GM13977 (cell line): ENCODE data around the gene CTF1.
A peak's percentile ranks its signal among the peaks of the same experiment; 100 is the strongest.
"Not testable (repeated sequence)": the region's sequence is repeated elsewhere in the genome, so short reads cannot be mapped to it uniquely, and the experiment has no call there.

Experiments
- DNase-seq: peaks from one replicate; pipeline ENCODE4 v3.0.0; 2012; ENCODE audit warnings: low spot score
- in situ Hi-C: fragments of 300-500 bp; cut with MboI; formaldehyde crosslinking; loops from one replicate; pipeline ENCODE4 v1.12.0; 2022; ENCODE audit warnings: low sequenced_read_pairs, low pct_unique_long_range_greater_than_20kb, mixed read lengths, inconsistent platforms; ENCODE audit not compliant: unreplicated experiment
- TF ChIP-seq, protein P1 (sequence below): IDR thresholded peaks from 2 replicates; pipeline ENCODE4 v1.5.1; 2012; ENCODE audit warnings: mild to moderate bottlenecking, control low read depth; ENCODE audit not compliant: insufficient read depth; ENCODE audit errors: extremely low read depth, missing control alignments

Gene CTF1

GRCh38 chr16:30896261-30896888, at the start of gene CTF1:
Gene CTF1 (plus strand): TSS chr16:30896614. CDS start chr16:30896644, 30 bp downstream.
- DNase-seq: peak; percentile 17
- in situ Hi-C loops: loop anchor here (10.0 kb wide), 1 partner anchor 52 kb away; no protein-coding TSS in a partner anchor

DNA sequence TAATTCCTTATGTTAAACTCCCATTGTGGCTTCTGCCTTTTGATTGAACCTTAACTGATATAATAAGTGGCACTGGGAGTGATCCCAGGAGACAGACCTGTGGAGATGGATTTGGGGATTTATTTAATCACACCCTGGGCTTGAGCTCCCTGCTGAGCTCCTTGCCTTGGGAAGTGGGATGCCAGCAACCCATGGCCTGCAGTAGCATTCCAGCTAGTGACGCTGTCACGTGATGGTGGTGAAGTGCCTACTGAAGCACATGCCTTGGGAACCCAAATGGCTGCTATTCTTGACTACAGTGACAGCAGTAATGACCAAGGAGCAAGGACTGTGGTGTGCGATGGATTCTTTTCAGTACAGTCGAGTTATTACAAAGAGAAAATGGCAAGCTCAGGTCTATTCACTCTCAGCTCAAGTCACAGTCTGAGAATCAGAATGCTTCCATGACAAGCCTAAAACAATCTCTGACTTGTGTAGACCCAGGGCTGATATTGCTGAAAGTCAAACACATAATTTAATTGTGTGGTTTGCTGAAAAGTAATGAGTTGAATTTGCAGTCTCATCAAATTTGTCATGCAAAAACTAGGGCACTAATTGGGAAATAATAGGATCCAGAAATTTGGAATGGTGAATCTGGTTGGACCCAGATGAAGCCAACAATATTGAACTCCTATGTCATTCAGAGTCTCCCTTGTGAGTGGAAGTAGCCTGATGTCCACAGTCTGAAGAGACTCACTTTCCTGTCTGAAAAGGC, 49.6 kb upstream of the CTF1 start:
- TF ChIP-seq, protein P1, sequence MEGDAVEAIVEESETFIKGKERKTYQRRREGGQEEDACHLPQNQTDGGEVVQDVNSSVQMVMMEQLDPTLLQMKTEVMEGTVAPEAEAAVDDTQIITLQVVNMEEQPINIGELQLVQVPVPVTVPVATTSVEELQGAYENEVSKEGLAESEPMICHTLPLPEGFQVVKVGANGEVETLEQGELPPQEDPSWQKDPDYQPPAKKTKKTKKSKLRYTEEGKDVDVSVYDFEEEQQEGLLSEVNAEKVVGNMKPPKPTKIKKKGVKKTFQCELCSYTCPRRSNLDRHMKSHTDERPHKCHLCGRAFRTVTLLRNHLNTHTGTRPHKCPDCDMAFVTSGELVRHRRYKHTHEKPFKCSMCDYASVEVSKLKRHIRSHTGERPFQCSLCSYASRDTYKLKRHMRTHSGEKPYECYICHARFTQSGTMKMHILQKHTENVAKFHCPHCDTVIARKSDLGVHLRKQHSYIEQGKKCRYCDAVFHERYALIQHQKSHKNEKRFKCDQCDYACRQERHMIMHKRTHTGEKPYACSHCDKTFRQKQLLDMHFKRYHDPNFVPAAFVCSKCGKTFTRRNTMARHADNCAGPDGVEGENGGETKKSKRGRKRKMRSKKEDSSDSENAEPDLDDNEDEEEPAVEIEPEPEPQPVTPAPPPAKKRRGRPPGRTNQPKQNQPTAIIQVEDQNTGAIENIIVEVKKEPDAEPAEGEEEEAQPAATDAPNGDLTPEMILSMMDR: no peak
- DNase-seq: no peak
- in situ Hi-C loops: loop anchor here (10.0 kb wide), 1 partner anchor 48 kb away; the partner anchor contains the start of genes BCL7C and CTF1

More at GRCh38 chr16:30896261-30896888, at the start of gene CTF1:
- TF ChIP-seq, protein P1: no peak

DNA sequence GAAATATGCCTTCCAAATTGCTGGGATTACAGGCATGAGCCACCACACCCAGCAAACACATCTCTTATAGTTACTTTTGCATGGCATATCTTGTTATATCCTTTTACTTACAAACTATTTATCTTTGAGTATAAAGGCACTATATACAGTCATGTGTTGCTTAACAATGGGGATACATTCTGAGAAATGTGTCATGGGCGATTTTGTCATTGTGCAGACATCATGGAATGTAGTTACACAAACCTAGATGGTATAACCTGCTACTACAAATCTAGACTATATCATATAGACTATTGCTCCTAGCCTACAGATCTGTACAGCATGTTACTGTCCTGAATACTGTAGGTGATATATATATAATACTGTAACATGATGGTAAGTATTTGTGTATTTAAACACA, 46.2 kb upstream of the CTF1 start:
- TF ChIP-seq, protein P1: no peak
- in situ Hi-C loops: no loop called here

DNA sequence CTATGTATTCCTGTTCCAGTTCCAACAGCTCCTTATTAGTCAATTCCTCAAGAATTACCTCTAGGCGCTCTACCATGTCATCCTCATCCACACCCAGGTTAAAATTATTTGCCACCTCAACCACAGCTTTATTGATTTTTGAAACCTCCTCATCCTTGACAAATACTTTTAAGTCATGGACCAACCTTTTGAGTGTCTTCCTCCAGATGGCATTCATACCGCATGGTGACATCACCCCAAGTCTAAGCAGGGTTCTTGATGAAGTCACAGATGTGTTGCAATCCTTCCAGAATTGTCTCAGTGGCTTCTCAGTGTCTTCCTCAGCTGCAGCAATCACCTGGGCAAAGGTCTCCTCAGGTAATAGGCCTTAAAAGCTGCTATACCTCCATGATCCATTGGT, 42.7 kb upstream of the CTF1 start:
- TF ChIP-seq, protein P1: no peak
- in situ Hi-C loops: no loop called here

More for the DNA sequence above, 46.2 kb upstream of the CTF1 start:
- no peak for DNase-seq

DNA sequence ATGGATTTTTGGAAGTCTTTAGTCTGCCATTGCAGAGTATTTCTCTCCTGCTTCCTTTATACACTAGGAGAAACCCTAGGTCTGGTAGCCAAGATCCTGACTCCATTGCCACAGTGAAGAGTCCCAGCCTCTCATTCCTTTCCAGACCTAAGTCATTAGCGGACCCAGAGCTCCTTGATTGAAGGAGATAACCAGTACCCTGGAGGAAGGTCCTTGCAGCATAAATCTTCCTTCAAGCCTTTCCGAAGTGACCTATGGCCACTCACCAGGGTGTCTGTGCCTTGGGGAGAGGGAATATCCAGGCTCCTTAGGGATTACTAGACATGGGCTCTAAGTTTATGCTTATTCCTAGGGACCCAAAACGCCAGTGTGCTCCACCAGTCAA, 38.3 kb upstream of the CTF1 start:
- TF ChIP-seq, protein P1: no peak
- DNase-seq: no peak
- in situ Hi-C loops: no loop called here

More for the DNA sequence above, 42.7 kb upstream of the CTF1 start:
- DNase-seq: no peak

- TF ChIP-seq, protein P1: no peak
- in situ Hi-C loops: no loop called here
- DNase-seq: no peak
These were observed 37.5 kb upstream of the CTF1 start for GRCh38 chr16:30858829-30859423.

DNA sequence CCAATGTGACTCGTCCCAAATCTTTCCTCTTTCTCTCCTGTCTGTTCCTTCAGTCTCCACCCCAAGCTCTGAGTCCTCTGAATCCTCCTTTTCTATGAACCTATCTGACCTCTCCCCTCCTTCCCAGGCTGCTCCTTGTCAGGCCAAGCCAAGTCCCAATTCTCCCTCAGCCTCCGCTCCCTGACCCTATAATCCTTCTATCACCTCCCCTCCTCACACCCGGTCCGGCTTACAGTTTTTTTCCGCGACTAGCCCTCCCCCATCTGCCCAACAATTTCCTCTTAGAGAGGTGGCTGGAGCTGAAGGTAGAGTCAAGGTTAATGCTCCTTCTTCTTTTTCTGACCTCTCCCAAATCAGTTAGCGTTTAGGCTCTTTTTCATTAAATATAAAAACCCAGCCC, 35.7 kb upstream of the CTF1 start:
- in situ Hi-C loops, DNase-seq: not testable (repeated sequence)

DNA sequence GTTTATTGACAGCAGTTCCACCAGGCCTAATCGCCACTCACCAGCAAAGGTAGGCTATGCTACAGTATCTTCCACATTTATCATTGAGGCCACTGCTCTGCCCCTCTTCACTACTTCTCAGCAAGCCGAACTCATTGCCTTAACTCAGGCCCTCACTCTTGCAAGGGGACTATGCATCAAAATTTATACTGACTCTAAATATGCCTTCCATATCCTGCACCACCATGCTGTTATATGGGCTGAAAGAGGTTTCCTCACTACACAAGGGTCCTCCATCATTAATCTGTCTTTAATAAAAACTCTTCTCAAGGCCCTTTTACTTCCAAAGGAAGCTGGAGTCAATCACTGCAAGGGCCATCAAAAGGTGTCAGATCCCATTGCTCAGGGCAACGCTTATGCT, 33.2 kb upstream of the CTF1 start:
- in situ Hi-C loops, DNase-seq: not testable (repeated sequence)
